Inflammatory macrophage treated with lipopolysaccharide for 1 hour (primary cell): ENCODE measurements around the gene ROBO1.

Experiments used
- DNase-seq, 2 donors: peaks; one replicate each; pipeline ENCODE4 v3.0.0-alpha.2; 2020 to 2022

The ROBO1 gene

GRCh38 chr3:79436387-79436786 lies 331.4 kb downstream of the ROBO1 start:
- no peak for DNase-seq

- DNase-seq, result no peak
These were observed 340.7 kb downstream of the ROBO1 start for GRCh38 chr3:79427081-79427480.

- DNase-seq, result no peak
These were observed 343.0 kb downstream of the ROBO1 start for GRCh38 chr3:79424811-79425210.

GRCh38 chr3:79423417-79423816 lies 344.4 kb downstream of the ROBO1 start:
- no peak for DNase-seq

- no peak for DNase-seq
These were observed 346.5 kb downstream of the ROBO1 start for GRCh38 chr3:79421273-79421672.

GRCh38 chr3:79418855-79419621 lies 348.8 kb downstream of the ROBO1 start:
- no peak for DNase-seq

- no peak for DNase-seq
These were observed 352.4 kb downstream of the ROBO1 start for GRCh38 chr3:79415356-79415755.

- DNase-seq, result no peak
These were observed 353.0 kb downstream of the ROBO1 start for GRCh38 chr3:79414806-79415205.

GRCh38 chr3:79414035-79414434 lies 353.8 kb downstream of the ROBO1 start:
- no peak for DNase-seq

- no peak for DNase-seq
These were observed 355.3 kb downstream of the ROBO1 start for GRCh38 chr3:79412537-79412936.

GRCh38 chr3:79410617-79411016 lies 357.2 kb downstream of the ROBO1 start:
- no peak for DNase-seq

- DNase-seq, result no peak
These were observed 357.7 kb downstream of the ROBO1 start for GRCh38 chr3:79410136-79410535.

GRCh38 chr3:79406175-79406574 lies 361.6 kb downstream of the ROBO1 start:
- DNase-seq, result no peak

GRCh38 chr3:79405183-79405582 lies 362.6 kb downstream of the ROBO1 start:
- DNase-seq, result no peak

- DNase-seq, result no peak
These were observed 371.2 kb downstream of the ROBO1 start for GRCh38 chr3:79396595-79396994.

GRCh38 chr3:79392479-79392878 lies 375.3 kb downstream of the ROBO1 start:
- no peak for DNase-seq

- DNase-seq, result no peak
These were observed 377.4 kb downstream of the ROBO1 start for GRCh38 chr3:79390352-79390751.

GRCh38 chr3:79385211-79385610 lies 382.6 kb downstream of the ROBO1 start:
- no peak for DNase-seq

GRCh38 chr3:79383402-79384012 lies 384.3 kb downstream of the ROBO1 start:
- DNase-seq, result no peak

GRCh38 chr3:79380581-79380980 lies 387.2 kb downstream of the ROBO1 start:
- no peak for DNase-seq

- DNase-seq, result no peak
These were observed 389.7 kb downstream of the ROBO1 start for GRCh38 chr3:79378064-79378463.

- no peak for DNase-seq
These were observed 398.5 kb downstream of the ROBO1 start for GRCh38 chr3:79369306-79369705.

GRCh38 chr3:79368403-79368802 lies 399.4 kb downstream of the ROBO1 start:
- no peak for DNase-seq

GRCh38 chr3:79367803-79368202 lies 400.0 kb downstream of the ROBO1 start:
- DNase-seq, result no peak

GRCh38 chr3:79367066-79367465 lies 400.7 kb downstream of the ROBO1 start:
- no peak for DNase-seq
